ENCODE data around the gene CLUH.

CLUH gene, protein sequence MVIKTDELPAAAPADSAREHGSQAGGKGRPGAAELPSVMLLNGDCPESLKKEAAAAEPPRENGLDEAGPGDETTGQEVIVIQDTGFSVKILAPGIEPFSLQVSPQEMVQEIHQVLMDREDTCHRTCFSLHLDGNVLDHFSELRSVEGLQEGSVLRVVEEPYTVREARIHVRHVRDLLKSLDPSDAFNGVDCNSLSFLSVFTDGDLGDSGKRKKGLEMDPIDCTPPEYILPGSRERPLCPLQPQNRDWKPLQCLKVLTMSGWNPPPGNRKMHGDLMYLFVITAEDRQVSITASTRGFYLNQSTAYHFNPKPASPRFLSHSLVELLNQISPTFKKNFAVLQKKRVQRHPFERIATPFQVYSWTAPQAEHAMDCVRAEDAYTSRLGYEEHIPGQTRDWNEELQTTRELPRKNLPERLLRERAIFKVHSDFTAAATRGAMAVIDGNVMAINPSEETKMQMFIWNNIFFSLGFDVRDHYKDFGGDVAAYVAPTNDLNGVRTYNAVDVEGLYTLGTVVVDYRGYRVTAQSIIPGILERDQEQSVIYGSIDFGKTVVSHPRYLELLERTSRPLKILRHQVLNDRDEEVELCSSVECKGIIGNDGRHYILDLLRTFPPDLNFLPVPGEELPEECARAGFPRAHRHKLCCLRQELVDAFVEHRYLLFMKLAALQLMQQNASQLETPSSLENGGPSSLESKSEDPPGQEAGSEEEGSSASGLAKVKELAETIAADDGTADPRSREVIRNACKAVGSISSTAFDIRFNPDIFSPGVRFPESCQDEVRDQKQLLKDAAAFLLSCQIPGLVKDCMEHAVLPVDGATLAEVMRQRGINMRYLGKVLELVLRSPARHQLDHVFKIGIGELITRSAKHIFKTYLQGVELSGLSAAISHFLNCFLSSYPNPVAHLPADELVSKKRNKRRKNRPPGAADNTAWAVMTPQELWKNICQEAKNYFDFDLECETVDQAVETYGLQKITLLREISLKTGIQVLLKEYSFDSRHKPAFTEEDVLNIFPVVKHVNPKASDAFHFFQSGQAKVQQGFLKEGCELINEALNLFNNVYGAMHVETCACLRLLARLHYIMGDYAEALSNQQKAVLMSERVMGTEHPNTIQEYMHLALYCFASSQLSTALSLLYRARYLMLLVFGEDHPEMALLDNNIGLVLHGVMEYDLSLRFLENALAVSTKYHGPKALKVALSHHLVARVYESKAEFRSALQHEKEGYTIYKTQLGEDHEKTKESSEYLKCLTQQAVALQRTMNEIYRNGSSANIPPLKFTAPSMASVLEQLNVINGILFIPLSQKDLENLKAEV (N-terminal part only)

DNA sequence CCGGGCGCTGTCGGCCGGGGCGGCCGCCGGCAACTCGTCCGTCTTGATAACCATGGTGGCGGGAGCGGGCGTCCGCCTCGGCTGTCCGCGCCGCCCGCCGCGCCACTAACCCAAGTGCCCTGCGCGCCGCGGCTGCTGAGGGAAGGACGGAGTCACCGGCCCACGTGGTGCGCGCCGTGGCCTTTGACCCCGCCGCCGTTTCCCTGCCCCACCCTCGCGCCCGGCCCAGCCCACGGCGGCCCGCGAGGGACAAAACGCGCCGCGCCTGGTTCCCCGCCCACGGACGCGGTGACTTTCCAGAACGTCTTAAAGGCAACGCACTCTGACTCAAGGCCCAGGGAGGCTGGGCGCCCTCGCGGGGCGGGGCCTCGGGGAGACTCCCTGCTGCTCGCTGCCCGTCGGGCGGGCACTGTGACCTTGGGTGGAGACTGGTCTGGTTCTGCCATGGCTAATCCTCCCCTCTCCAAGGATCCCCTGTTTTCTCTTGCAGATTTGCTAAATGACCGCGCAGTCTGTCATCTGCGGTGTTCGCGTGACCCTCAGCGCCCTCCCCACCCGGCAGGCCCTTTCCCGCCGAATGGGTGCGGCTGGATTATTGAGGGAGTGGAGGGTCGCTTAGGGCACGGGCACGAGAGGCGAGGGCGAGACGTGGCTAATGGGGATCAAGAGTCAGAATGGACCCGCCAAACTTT, at the start of gene CLUH:
Gene CLUH, minus strand, starts transcription at position 157 of the 692 bp plus-strand sequence. Its CDS starts 103 bp downstream, at position 54.
- peak; percentile 97 for DNase-seq

DNA sequence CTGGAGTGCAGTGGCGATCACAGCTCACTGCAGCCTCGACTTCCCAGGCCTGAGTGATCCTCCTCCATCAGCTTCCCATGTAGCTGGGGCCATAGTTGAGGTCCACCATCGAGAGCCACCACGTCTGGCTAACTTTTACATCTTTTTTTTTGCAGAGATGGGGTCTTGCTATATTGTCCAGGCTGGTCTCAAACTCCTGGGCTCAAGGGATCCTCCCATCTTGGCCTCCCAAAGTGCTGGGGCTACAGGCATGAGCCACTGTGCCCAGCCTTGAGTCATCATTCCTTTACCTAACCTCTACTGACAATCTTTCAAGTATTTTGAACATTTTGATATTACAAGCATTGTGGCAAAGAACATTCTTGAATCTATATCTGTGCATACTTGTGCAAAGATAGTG, 47.3 kb upstream of the CLUH start:
- DNase-seq = no peak

DNA sequence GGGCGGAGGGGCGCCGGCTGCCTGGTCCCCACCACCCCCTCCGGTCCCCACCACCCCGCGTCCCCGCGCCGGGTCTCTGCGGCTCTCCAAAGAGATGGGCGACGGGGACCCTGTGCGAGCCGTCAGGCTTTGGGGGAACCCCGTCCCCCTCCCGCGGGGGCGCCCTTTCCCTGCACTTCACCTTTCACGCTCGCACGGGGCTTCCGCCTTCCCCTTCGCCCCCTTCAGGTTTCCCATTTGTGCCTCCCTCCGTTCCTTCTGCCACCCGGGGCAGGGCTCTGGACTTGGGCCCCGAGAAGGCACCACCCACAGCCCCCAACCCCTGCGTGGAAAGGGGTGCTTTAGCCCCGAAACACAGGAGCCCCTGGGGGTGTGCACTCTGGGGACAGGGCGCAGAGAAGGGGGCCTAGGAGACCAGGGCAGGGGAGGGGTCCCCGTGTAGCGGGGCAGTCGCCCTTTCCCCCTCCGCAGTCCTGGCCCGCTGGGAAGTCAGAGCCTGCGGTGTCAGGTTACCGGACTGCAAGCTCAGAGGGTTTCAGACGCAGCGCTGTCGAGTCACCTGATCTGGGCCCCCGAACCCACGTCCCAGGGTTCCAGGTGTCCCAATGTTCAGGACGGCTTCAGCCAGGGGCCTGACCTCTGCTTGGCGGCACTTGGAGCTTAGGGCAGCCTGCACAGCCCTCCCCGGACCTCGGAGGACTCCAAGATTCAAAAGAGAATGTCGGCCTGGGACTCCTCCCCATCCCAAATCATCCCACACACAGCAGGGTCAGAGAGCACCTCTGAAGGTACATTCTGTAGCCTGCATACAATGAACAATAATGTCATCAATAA, 44.5 kb upstream of the CLUH start:
- DNase-seq = no peak

DNA sequence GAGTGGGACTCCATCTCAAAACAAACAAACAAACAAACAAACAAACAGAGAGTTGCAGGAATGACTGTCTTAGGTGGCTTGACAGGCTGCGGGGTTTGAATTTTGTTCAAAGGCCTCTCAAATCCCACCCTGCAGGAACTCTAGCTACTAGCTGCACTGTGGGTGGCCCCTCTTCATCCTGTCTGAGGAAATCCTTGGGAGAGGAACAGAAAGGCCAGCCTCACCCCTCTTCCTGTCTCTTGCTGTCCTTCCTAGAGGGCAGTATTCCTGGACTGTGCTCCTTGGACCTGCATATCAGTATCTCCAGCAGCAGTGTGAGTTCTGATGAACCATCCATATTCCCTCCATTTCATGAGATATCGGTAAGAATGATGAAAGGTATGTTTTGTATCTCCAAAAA, 39.9 kb upstream of the CLUH start:
- DNase-seq = no peak

DNA sequence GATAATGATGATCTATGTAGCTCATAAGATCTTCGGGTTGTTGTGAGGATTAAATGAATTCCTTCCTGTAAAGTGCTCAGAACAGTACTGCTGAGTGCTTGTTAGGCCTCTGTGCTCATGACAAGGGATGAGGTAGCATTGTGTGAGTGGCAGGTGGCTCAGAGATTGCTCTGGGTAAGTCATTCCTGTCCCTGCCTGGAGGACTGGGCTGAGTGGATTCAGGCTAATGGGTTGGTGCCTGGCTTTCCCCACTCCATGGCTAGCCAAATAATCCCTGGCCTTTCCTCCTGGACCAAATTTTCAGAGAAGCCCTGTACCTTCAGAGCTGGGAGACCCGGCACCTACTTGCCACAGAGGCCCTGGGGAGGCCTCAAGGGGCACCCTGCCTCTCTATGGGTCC, 39.2 kb upstream of the CLUH start:
- DNase-seq = no peak

DNA sequence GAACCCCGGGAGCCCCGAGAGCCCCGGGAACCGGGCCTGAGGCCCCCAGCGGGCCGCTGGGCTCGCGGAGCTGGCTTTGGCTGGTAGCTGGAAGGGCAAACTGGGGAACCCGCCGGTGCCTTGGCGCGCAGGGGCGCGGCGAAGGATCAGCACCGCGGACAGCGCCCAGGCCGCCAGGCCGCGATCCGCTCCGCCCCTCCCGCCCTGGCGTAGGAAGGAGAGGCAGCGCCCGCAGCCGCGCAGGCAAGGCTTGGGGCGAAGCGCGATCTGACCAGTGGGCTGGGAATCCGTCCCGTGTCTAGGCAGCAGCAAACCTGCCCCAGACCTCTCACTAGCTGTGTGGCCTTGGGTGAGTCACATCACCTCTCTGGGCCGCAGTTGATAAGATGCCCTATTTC, 38.2 kb upstream of the CLUH start:
- DNase-seq = peak; percentile 63

DNA sequence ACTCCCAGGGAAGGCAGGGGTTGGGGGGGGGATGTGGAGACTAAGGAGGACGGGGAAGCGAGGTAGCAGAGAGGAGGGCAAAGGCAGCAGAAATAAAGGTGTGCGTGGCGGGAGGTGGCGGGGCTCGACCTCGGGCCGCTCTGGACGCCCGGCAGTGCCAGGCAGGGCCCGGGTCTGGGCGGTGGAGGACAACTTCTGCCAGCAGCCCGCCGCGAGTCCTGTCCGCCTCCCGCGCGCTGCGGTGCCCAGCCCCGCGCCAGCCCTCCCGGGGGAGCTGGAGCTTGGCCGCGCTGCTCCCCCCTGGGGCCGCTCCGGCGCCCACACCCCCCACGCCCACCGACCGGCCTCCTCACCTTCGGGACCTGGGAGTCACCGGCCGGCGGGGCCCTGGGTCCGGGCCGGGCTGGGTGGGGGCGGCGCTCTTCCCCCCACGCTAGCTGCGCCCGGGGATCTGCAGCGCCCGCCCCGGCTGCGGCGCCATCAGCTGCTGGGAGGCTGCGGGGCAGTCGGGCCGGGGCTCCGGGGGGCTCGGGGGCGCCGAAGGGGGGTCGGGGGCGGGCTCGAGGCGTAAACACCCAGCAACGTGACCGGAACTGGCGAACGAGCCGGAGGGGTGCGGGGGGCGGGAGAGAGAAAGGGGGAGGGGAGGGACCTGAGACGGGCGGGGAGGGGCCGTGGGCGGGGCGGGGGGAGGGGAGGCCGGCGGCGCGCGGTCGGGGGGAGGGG, 37.7 kb upstream of the CLUH start, which contains the start of gene CCDC92B:
Gene CCDC92B, minus strand, starts transcription at position 595 of the 726 bp plus-strand sequence. CDS start 14,507 bp downstream, outside the sequence.
- DNase-seq = no peak

DNA sequence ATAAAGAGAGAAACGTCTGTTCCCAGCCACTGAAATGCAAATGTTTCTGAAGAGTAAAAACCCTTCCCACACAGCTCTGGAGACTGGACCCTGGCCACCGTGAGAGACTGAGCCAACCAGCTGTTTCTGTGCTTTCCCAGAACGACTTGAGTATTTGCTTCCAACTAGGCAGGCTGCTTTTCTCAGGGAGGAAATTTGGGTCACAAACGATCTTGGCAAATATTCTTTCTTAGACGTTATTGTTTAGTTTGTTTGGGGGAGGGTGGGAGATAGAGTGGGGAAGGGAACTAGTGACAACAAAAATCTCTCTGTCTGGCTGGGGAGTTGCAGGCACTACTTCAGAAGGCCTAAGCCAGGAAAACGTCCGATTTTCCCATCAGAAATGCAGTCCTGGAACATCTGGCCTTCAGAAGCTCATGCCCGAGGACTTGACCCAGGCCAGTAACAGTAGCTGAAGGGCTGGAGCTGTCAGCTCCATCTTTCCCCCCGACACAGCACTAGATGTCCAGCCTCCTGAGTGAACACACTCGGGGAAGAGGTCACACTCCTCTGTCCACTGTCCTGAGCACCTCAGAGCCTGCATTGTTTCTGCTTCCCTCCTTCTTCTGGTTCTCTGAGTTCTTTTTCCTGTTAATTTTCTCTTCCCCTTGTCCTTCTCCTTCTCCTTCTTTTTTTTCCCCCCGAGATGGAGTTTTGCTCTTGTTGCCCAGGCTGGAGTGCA, 33.9 kb upstream of the CLUH start:
- no peak for DNase-seq

DNA sequence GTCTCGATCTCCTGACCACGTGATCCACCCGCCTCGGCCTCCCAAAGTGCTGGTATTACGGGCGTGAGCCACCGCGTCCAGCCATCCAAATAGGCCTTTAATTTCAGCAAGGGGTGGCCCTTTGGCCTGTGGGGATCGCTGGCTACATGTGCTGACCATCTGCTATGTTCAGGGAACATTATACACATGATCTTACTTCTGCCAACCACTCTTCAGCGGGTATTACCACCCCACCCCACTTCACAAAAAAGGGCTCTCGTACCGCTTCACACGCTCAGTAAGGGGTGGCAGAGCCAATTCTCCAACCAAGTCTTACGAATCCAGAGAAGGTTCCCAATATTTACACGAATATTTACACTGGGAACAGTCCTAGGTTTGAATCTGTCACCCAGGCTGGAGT, 26.1 kb upstream of the CLUH start:
- no peak for DNase-seq

DNA sequence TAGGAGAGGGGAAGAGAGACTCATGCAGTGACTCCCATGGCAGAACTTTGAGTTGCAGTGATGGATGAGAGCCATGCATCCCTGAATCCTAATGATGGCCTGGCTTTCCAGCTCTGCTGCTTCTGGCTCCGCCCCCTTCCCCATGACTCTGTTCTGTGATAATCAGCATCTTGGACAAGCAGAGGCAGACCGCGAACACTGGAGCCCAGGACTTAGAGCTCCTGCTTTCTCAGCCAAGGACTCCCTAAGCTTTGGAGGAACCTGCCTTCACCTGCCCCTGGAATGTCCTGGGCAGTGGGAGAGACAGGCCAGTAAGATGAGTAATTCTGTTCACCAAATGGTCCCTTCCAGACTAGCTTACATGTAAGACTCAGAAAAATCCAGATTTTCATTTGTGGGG, 25.4 kb upstream of the CLUH start:
- no peak for DNase-seq

DNA sequence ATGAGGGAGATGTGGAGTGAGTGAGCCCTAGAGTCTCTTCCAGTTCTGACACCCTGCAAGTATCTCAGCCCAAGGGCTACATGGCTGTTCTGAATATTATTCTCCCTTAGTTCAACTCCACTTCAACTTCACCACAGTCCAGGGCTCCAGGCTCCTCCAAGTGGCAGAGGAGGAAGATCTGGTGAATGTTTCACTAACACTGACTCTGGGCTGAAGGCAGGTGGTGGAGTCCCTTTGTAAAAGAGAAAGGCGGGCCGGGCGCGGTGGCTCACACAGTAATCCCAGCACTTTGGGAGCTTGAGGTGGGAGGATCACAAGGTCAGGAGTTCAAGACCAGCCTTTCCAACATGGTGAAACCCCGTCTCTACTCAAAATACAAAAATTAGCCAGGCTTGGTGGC, 24.3 kb upstream of the CLUH start:
- no peak for DNase-seq

DNA sequence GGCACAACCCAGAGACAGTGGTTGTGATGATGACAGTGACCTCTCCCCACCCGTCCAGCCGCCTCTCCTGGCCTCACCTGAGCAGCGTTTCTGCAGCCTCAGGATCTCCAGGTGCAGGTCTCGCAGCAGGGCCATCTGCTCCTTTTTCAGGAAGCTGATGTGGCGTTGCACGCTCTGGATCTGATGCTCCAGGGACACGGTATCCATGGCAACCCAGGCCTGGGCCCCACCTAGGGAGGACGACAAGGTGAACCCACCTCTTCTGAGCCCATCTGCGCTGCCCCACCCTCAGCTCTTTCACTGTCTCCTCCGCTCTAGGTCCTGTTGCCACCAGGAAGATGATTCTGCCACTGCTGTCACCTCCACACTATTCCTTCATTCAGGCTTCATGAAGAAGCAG, 23.4 kb upstream of the CLUH start:
- no peak for DNase-seq

DNA sequence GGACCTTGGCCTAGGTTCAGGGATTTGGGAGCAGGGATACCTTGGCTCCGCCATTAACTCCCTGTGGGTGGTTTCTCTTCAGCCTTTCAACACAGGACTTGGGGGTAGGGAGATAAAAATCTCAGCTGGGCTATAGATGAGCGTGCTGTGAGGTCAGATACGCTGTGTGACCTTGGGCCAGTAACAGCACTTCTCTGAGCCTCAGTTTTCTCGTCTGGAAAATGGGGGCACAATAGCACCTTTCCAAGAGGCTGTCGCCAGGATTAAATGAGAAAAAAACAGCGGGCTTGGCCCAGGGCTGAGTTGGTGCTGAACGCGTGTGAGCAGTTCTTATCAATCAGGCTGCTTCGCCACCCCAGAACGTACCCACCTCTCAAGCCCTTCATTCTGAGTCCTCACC, 20.2 kb upstream of the CLUH start:
- DNase-seq = no peak

DNA sequence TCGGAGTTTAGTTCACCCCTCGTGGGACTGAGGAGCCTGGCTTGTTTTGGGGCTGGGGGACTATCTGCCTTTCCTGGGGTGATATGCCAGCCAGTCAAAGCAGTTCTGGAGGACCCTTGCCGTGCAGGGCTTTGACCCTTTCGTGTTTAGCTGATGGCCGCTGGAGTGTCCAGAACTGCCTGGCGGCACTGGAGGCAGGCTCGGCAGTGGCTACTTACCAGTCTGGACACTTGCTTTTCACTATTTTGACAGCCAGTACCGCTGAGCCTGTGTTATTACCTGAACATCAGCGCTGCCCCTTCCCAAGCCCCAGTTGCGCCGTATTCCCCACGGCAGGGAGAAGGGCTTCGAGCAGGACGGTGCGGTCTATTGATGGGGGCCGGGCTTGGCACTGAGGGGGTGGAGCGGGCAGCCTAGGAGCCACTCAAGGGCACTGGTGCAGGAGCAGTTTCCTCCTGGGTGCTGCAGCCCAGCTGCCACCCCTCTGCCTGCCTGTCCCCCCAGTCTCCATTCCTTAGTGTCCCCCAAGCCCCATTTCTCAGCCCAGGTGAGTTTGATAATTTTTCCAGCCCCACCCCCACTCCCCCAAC, 19.3 kb upstream of the CLUH start:
- no peak for DNase-seq

DNA sequence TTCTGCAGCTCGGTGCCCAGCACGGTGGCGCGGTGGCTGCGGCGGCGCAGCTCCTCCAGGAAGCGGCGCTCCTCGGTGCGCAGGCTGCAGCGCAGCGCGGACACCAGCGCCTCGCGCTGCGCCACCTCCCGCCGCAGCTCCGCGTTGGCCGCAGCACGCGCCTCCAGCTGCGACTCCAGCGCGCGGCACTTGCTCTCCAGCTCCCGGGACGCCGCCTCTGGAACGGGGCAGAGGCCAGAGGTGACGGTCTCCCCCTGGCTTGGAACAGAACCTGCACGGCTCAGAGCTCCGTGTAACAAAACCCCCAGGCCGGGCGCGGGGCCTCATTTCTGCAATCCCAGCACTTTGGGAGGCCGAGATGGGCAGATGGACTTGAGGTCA, 13.2 kb upstream of the CLUH start:
- peak; percentile 39 for DNase-seq

DNA sequence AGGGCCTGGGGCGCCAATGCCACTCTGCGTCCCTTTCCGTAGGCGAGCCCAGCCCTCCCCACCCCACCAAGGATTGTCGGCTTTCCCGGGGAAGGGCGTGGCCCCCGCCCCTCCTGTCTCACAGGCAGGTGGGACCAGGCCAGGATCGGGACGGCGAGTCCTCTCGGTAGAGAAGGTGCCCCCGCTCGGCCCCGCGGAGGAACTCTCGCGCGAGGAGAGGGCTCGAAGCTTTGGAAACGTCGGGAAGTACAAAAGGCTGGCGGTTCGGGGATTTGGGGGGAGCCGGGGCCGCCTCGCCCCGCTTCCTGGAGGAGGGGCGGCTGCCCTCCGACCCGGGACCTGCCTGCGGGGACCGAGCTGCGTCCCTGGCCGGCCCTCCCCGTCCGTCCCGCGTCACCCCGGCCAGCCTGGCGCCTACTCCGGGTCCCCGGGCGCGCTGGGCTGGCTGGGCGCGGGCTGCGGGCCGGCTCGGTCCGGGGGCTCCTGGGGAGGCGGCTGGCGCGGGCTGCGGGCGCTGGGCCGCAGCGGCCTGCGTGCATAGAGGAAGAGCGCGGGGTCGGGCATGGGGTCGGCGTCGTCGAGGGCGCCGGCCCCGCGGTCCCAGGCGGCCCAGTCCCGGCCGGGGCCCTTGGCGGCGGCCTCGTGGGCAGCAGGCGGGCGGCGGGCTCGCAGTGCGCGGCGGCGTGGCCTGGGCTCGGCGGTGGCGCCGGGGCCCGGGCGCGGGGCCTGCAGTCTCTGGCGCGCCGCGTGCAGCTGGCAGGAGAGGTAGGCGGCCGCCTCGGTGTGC, 12.6 kb upstream of the CLUH start:
- DNase-seq = no peak

DNA sequence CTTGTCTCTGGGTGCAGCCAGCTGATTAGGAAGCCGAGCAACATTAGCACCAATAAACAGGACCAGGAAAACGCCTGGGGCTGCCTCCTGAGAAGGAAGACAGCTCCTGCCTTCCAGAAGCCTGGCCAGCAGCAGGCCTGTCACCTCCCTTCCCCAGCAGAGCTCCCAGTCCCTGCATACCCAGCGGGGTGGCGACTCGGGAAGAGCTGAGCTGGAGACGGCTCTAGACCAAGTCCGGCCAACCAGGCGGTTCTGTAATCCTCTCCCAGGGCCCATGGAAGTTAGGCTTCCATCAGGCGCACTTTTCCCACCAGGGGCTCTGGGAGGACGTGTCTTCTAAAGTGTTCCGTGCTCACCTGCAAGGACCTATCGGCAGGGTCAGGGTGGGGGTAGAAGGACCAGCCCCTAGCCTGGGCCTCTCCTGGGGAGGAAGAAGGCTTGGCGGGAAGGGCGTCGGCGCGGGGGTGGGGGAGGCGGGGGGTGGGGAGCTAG, 12.0 kb upstream of the CLUH start:
- no peak for DNase-seq

DNA sequence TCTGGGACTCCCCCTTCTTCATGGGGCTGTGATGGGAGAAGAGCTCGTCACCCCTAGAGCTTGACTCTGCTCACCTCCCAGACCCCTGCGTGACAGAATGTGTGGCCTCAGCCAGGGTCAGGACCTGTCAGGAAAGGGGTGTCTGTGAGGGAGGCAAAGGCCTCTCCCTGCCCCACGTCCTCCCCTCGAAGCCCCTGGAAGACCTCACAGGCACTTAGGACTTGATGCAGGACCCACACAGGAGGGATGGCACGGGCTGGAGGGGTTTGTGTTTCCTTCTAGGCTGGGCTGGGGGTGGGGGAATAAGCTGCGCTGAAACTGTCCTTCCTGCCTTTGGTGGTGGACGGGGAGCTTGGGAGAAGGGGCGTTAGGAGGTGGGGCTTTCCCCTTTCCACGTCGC, 11.0 kb upstream of the CLUH start:
- no peak for DNase-seq

DNA sequence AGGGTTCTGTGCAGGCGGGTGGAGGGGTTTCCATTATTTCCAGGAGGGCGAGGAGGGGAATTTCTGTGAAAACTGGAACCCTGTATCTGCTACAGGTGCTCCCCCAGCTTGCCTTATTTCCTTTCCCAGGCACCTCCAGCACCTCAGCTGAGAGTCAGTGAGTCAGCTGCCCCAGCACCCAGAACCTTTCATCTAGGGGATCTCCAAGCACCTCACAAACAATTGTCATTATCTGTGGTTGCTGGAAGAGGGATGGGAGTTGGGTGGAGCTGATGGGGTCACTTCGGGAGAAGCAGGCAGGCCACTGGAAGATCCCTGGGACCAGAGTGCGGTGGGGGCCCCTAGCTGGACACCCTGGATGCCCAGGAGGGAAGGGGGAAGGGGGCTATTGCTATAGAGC, 10.0 kb upstream of the CLUH start:
- peak; percentile 48 for DNase-seq
